NT2/D1 (cell line): Measurements from ENCODE around the gene BFSP2.
"Not testable (repeated sequence)": the region's sequence is repeated elsewhere in the genome, so short reads cannot be mapped to it uniquely, and the experiment has no call there.

Experiments
- DNase-seq: peaks from one replicate; pipeline ENCODE4 v3.0.0-alpha.2; 2011; ENCODE audit warnings: low read depth, low spot score
- H3K27me3 ChIP-seq: 2 replicates; pipeline ENCODE4 v1.6.0; 2011; ENCODE audit warnings: mild to moderate bottlenecking; ENCODE audit not compliant: insufficient read length, insufficient read depth
- H3K36me3 ChIP-seq: 2 replicates; pipeline ENCODE4 v1.6.1; 2011; ENCODE audit warnings: mild to moderate bottlenecking, low read length, mixed read lengths; ENCODE audit not compliant: insufficient read depth, insufficient read length
- H3K4me1 ChIP-seq: 2 replicates; pipeline ENCODE4 v1.5.1; 2011; ENCODE audit not compliant: insufficient read depth, insufficient read length
- H3K4me3 ChIP-seq: 2 replicates; pipeline ENCODE4 v1.5.1; 2011; ENCODE audit warnings: low read depth; ENCODE audit not compliant: insufficient read length
- H3K9ac ChIP-seq: 2 replicates; pipeline ENCODE4 v1.6.0; 2011; ENCODE audit warnings: low read depth; ENCODE audit not compliant: insufficient read length
- H3K9me3 ChIP-seq: 2 replicates; pipeline ENCODE4 v1.5.1; 2011; ENCODE audit warnings: mild to moderate bottlenecking, low read length; ENCODE audit not compliant: insufficient read depth
- SUZ12 ChIP-seq: IDR thresholded peaks from 2 replicates; pipeline ENCODE4 v1.6.1; 2011; ENCODE audit not compliant: insufficient read length, insufficient read depth; ENCODE audit errors: extremely low read depth
- YY1 ChIP-seq: IDR thresholded peaks from 2 replicates; pipeline ENCODE4 v1.6.1; 2011; ENCODE audit not compliant: insufficient read length, insufficient read depth
- ZNF274 ChIP-seq: IDR thresholded peaks from 2 replicates; pipeline ENCODE4 v1.6.1; 2011; ENCODE audit warnings: mild to moderate bottlenecking, low read depth, low read length

The BFSP2 gene

DNA sequence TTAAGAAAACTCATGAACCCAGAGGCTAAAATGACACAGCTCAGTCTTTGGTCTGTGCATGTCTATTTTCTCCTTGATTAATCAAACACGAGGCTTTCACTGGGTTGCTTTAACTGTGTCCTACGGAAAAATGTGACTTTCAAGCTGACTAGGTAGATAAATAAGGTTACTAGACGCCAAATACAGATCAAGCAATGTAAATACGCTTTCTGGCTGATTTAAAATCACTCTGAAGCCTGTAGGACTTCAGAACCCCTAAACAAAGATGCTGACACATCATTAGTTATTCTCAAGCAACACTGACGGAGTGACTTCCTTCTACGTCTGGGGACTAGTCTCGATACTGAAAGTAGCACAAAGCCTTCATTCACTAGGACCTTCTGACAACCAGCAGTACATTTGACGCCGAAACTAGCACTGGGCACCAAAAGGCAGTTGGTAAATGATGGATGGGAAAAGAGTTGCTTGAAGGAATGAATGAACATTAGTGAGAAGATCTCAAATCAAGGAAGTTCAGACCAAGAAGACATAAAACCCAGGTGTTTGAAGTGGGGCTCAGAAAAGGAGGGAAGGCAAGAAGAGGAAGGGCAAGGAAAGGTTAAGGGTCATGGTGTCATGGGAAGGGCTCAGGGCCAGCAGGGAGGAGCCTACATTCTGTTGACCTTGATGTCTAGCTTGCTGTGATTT is 106.5 kb downstream of the BFSP2 start:
- Histone ChIP-seq H3K9ac (no peak overlapping the region), H3K9me3 (no peaks in the 10 kb centered on the region), H3K27me3 (no peaks in the 10 kb centered on the region), H3K4me1 (no peaks in the 10 kb centered on the region), H3K4me3 (no peak overlapping the region), H3K36me3 (no peaks in the 10 kb centered on the region)
- TF ChIP-seq ZNF274: no peak
- no peak for TF ChIP-seq SUZ12
- TF ChIP-seq YY1: no peak
- DNase-seq: no peak

DNA sequence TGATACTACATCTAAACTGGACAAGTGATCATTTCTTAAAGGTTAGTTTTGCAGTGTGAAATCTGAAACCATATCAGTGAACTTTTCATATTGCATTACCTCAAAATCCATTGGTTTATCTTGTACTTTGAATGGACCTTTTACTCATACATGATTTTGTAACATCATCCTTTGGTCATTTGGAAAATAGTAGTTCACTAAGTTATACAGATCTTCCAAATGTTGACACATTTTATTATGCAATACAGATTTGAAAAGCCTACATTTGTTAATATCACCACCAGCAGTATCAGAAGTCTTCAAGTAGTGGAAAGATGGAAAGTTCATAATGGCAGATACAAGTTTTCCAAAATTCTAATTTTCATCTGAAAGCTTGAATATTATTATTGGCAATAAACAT is 109.6 kb downstream of the BFSP2 start:
- Histone ChIP-seq H3K9me3 (no peaks in the 10 kb centered on the region), H3K36me3 (no peaks in the 10 kb centered on the region), H3K27me3 (no peaks in the 10 kb centered on the region), H3K4me1 (no peaks in the 10 kb centered on the region), H3K9ac (no peak overlapping the region), H3K4me3 (no peak overlapping the region)
- no peak for DNase-seq
- TF ChIP-seq ZNF274 (no peak), SUZ12 (no peak), YY1 (no peak)

DNA sequence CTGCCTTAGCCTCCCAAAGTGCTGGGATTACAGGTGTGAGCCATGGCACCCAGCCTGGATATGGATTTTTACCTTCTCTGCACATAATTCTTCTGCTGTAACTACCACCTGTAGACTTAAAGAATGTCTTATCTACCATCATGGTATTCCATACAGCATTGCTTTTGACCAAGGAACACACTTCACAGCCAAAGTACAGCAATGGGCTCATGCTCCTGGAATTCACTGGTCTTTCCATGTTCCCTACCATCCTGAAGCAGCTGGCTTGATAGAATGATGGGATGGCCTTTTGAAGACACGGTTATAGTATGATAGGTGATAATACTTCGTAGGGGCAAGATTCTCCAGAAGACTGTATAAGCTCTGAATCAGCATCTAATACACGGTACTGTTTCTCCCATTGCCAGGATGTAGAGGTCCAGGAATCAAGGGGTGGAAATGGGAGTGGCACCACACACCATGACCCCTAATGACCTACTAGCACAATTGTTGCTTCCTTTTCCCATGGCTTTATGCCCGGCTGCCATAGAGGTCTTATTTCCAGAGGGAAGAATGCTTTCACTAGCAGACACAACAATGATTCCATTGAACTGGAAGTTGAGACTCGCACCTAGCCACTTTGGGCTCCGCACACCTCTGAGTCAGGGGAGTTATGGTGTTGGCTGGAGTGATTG is 112.7 kb downstream of the BFSP2 start:
- Histone ChIP-seq H3K4me3 (no peak overlapping the region), H3K9me3 (no peaks in the 10 kb centered on the region), H3K4me1 (no peaks in the 10 kb centered on the region), H3K9ac (no peak overlapping the region), H3K36me3 (no peaks in the 10 kb centered on the region), H3K27me3 (no peaks in the 10 kb centered on the region)
- DNase-seq: no peak
- no peak for TF ChIP-seq YY1
- TF ChIP-seq SUZ12: no peak
- no peak for TF ChIP-seq ZNF274

DNA sequence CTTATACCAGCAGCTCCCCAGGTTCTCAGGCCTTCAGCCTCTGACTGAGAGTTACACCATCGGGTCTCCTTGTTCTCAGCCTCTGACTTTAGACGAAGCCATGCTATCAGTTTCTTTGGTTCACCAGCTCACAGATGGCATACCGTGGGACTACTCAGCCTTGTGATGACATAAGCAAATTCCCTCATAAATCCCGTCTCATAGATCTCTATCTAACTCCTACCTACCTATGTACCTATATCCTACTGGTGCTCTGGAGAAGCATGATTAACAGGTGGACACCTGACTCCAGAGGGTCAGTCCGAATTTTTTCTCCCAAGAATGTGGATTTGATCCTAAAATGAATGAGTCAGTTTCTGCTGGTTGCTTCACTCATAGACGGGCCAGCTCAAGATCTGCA is 114.6 kb downstream of the BFSP2 start:
- no peak for TF ChIP-seq SUZ12
- no peak for TF ChIP-seq YY1
- no peak for TF ChIP-seq ZNF274

DNA sequence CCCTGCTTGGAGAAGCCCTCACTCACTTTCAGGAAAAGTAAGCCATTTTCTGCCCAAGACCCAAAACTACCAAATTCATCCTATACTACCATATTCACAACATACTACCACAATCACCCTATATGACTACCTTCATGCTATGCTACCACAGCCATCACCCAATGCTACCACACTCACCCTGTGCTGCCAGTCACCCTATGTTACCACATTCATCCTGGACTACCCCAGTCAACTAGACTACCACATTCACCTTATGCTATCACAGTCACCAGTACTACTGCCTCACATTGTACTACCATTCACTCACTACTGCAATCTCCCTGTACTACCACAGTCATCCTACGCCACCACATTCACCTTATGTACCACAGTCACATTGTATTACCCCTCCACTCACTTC is 115.3 kb downstream of the BFSP2 start:
- H3K9ac ChIP-seq: no peak overlapping the region

More for the DNA sequence above, 114.6 kb downstream of the BFSP2 start:
- Histone ChIP-seq H3K27me3 (no peaks in the 10 kb centered on the region), H3K9ac (no peak overlapping the region), H3K4me3 (no peak overlapping the region), H3K36me3 (no peaks in the 10 kb centered on the region), H3K4me1 (no peaks in the 10 kb centered on the region), H3K9me3 (no peaks in the 10 kb centered on the region)
- DNase-seq: no peak

DNA sequence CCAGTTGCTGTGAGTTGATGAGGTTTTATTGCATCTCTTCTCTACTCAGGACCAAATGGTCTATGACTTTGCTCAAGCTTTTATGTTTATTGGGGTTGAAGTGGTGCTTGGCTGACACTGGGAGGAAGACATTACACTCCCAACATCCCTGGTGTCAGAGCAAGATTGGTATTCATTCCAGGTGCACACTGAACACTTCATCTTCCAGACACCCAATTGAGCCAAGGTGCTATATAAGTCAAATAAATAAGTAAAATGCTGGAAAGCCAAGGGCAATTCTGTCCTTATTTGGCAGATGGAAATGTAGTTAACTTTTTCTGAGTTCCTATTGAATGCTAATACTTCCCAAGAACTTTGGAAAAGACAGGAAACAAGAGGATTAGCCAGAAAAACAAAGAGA is 120.4 kb downstream of the BFSP2 start:
- no peaks in the 10 kb centered on the region for H3K9me3 ChIP-seq
- no peak overlapping the region for H3K9ac ChIP-seq
- H3K36me3 ChIP-seq: no peaks in the 10 kb centered on the region
- TF ChIP-seq ZNF274 (no peak), SUZ12 (no peak), YY1 (no peak)
- H3K4me1 ChIP-seq: no peaks in the 10 kb centered on the region
- DNase-seq: no peak
- H3K27me3 ChIP-seq: no peaks in the 10 kb centered on the region
- no peak overlapping the region for H3K4me3 ChIP-seq

More for the DNA sequence above, 115.3 kb downstream of the BFSP2 start:
- TF ChIP-seq YY1 (no peak), ZNF274 (no peak), SUZ12 (no peak)
- no peak overlapping the region for H3K4me3 ChIP-seq
- H3K9me3 ChIP-seq: no peaks in the 10 kb centered on the region
- H3K27me3 ChIP-seq: no peaks in the 10 kb centered on the region
- no peaks in the 10 kb centered on the region for H3K4me1 ChIP-seq
- H3K36me3 ChIP-seq: no peaks in the 10 kb centered on the region
- no peak for DNase-seq

DNA sequence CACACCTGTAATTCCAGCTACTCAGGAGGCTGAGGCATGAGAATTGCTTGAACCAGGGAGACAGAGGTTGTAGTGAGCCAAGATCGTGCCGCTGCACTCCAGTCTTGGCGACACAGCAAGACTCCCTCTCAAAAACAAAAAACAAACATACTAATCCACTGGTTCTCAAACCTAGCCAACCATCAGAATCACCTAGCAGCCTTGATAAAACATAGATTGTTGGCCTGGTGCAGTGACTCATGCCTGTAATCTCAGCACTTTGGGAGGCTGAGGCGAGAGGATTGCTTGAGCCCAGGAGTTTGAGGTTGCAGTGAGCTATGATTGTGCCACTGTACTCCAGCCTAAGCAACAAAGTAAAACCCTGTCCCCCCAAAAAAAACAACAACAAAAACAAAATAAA is 121.1 kb downstream of the BFSP2 start:
- not testable (repeated sequence) for H3K36me3 ChIP-seq, H3K4me1 ChIP-seq, H3K4me3 ChIP-seq, DNase-seq, H3K9me3 ChIP-seq, H3K9ac ChIP-seq, H3K27me3 ChIP-seq
